Body of pancreas (tissue), 4 donors: Measurements from ENCODE around the gene SSR1. TPM values are rescaled to one million over a fixed set of nuclear protein-coding genes. Genes with fewer than 3 reads are reported as not detected.
A peak's percentile ranks its signal among the peaks of the same experiment; 100 is the strongest.

ENCODE experiments used
- ATAC-seq: fragments of 150-250 bp; one replicate; pipeline ENCODE4 v1.9.1; 2016
- DNase-seq, 4 donors: peaks; one replicate each; pipeline ENCODE4 v3.0.0-alpha.2; 2019
- H3K27ac ChIP-seq, 4 donors: fragments of 200-600 bp; sonication (generic); 1 replicate in 3 of 4; 2 replicates in 1 of 4; pipeline versions ENCODE4 v1.5.1 to v1.6.1; 2016 to 2019; ENCODE audit warnings: mild to moderate bottlenecking in 1 of 4, mixed read lengths in 1 of 4, moderate library complexity in 1 of 4
- H3K27me3 ChIP-seq, 2 donors: fragments of 200-600 bp; sonication (generic); one replicate each; pipeline ENCODE4 v1.6.0; 2016; ENCODE audit warnings: mild to moderate bottlenecking in 1 of 2
- H3K36me3 ChIP-seq, 2 donors: fragments of 200-600 bp; sonication (generic); replicated peaks in 1 of 2; 2 replicates each; pipeline ENCODE4 v1.5.1; 2016; ENCODE audit warnings: low read depth in 2 of 2; ENCODE audit not compliant: insufficient read depth in 1 of 2
- H3K4me1 ChIP-seq: fragments of 200-600 bp; sonication (generic); one replicate; pipeline ENCODE4 v1.6.0; 2016
- H3K4me3 ChIP-seq, 2 donors: fragments of 200-600 bp; sonication (generic); 1 replicate in 1 of 2; 2 replicates in 1 of 2; pipeline ENCODE4 v1.5.1; 2016 to 2019
- H3K9me3 ChIP-seq, 3 donors: fragments of 200-600 bp; sonication (generic); 1 replicate in 2 of 3; 2 replicates in 1 of 3; pipeline ENCODE4 v1.5.1; 2016
- POLR2A ChIP-seq, 3 donors: fragments of 450-650 bp; IDR thresholded peaks; one replicate each; pipeline ENCODE4 v1.6.1; 2016; ENCODE audit warnings: antibody characterized with exemption in 3 of 3, mild to moderate bottlenecking in 2 of 3
- WGBS, 2 donors: methylation state at CpG; one replicate each; pipeline ENCODE4 v1.1.5; 2017; 5-methylcytosine and 5-hydroxymethylcytosine counted together
- intact Hi-C: fragments of 100-400 bp; cut with DNase I; formaldehyde crosslinking; loops from one replicate; pipeline ENCODE4 v1.15.1; 2023
- total RNA-seq, 2 donors: library from RNA; depleted of rRNA; stranded (reverse); fragments of >200 nt; gene quantifications; one replicate each; pipeline ENCODE4 v1.1.0, GENCODE V29; 2016
- TF ChIP-seq, protein P1 (sequence below), 7 experiments: fragments of 450-650 bp in 4 of 7; fragments of 200-600 bp in 3 of 7; sonication (generic) in 3 of 7; IDR thresholded peaks; one replicate each; pipeline ENCODE4 v1.5.1; 2016 to 2019; ENCODE audit warnings: antibody characterized with exemption in 7 of 7

SSR1 gene
- total RNA-seq, 2 donors from 2014 or later: 50.1 TPM

- Histone ChIP-seq H3K27ac (no peak overlapping the region), H3K4me1 (peaks cover 27% of the 10 kb centered on the region), H3K4me3 (no peak overlapping the region), H3K27me3 (no peaks in the 10 kb centered on the region), H3K36me3 (no peaks in the 10 kb centered on the region), H3K9me3 (no peaks in the 10 kb centered on the region)
- 90% methylated on average over 14 to 16 of the region's 16 CpGs for WGBS, 2 donors
- TF ChIP-seq, protein P1, sequence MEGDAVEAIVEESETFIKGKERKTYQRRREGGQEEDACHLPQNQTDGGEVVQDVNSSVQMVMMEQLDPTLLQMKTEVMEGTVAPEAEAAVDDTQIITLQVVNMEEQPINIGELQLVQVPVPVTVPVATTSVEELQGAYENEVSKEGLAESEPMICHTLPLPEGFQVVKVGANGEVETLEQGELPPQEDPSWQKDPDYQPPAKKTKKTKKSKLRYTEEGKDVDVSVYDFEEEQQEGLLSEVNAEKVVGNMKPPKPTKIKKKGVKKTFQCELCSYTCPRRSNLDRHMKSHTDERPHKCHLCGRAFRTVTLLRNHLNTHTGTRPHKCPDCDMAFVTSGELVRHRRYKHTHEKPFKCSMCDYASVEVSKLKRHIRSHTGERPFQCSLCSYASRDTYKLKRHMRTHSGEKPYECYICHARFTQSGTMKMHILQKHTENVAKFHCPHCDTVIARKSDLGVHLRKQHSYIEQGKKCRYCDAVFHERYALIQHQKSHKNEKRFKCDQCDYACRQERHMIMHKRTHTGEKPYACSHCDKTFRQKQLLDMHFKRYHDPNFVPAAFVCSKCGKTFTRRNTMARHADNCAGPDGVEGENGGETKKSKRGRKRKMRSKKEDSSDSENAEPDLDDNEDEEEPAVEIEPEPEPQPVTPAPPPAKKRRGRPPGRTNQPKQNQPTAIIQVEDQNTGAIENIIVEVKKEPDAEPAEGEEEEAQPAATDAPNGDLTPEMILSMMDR (IDR thresholded peaks at IDR 0.05): no peak
- no peak for TF ChIP-seq POLR2A (IDR thresholded peaks at IDR 0.05)
- DNase-seq (peak in 1 of 4 donors; percentile 7), ATAC-seq (no peak)
- intact Hi-C loops: no loop called here
Measured at GRCh38 chr6:7262746-7263518, 50.1 kb downstream of the SSR1 start.

GRCh38 chr6:7261852-7262461 lies 51.0 kb downstream of the SSR1 start:
- Histone ChIP-seq H3K4me1 (peaks cover 18% of the 10 kb centered on the region), H3K27ac (peak overlapping the region; percentile 69 to 88 (median 84)), H3K36me3 (no peaks in the 10 kb centered on the region), H3K9me3 (no peaks in the 10 kb centered on the region), H3K27me3 (no peaks in the 10 kb centered on the region), H3K4me3 (peak overlapping the region; percentile 10 to 60)
- TF ChIP-seq, protein P1 (IDR thresholded peaks at IDR 0.05): no peak
- no peak for TF ChIP-seq POLR2A (IDR thresholded peaks at IDR 0.05)
- peak in 3 of 4 donors; percentile 44 to 48 (median 48) for DNase-seq
- 19 to 25% methylated on average over 11 to 12 of the region's 13 CpGs for WGBS, 2 donors
- intact Hi-C loops: no loop called here
- ATAC-seq: no peak

GRCh38 chr6:7261032-7261841 lies 51.8 kb downstream of the SSR1 start:
- WGBS, 2 donors: 1 to 2% methylated on average over 27 to 43 of the region's 43 CpGs
- ATAC-seq: peak; percentile 98
- peak; percentile 85 to 94 (median 89) for DNase-seq
- Histone ChIP-seq H3K27ac (peak overlapping the region; percentile 69 to 88 (median 84)), H3K4me1 (peaks cover 18% of the 10 kb centered on the region), H3K9me3 (no peaks in the 10 kb centered on the region), H3K36me3 (no peaks in the 10 kb centered on the region), H3K4me3 (peak overlapping the region; percentile 10 to 60), H3K27me3 (no peaks in the 10 kb centered on the region)
- intact Hi-C loops: no loop called here
- TF ChIP-seq POLR2A (IDR thresholded peaks at IDR 0.05): peak; percentile 78 to 93 (median 88)
- TF ChIP-seq, protein P1 (IDR thresholded peaks at IDR 0.05): peak in 1 of 7 experiments; percentile 4

DNA sequence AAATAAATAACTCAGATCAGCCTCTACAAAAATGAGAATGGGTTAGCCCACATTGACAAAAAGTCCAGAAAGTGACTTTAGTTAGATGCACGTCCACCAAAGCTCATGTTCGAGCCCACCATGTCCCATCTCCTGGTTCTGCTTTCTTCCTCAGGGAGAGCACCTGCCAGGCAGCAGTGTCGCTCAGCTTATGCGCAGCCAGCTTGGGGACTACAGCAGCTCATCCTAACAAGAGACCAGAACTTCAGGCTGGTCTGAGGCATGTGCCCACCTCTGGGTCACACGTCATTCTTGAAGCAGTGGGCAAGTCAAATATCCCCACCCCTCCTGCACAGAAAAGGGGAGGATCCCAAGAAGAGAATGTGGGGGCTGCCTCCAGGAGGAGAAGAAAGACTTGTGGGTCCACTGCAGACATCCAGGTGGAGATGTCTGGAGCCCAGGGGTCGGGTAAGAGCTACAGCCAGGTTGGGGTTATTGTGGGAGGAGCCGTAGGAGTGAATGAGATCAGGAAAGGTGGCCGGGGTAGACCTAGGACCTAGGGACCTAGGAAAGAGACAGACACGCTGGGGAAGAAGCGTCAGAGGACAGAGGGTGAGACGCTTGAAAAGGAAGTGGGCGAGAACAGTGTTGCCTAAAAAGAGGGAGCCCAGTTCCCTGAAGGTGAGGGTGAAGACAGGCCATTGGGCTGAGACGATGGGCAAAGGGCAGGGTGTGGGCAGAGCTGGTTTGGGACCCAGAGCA lies 52.5 kb downstream of the SSR1 start:
- no peak for TF ChIP-seq POLR2A (IDR thresholded peaks at IDR 0.05)
- TF ChIP-seq, protein P1 (IDR thresholded peaks at IDR 0.05): no peak

More for the DNA sequence above, 52.5 kb downstream of the SSR1 start:
- no peak overlapping the region for H3K4me3 ChIP-seq
- H3K9me3 ChIP-seq: no peaks in the 10 kb centered on the region
- ATAC-seq (no peak), DNase-seq (no peak)
- peak overlapping the region; percentile 69 to 88 (median 84) for H3K27ac ChIP-seq
- 58 to 59% methylated on average over 13 of the region's 13 CpGs for WGBS, 2 donors
- no peaks in the 10 kb centered on the region for H3K27me3 ChIP-seq
- no peaks in the 10 kb centered on the region for H3K36me3 ChIP-seq
- peaks cover 18% of the 10 kb centered on the region for H3K4me1 ChIP-seq
- intact Hi-C loops: no loop called here
